Lower lobe of right lung (tissue), 2 donors: ENCODE data around the gene SLC17A9. TPM values are rescaled to one million over a fixed set of nuclear protein-coding genes. Genes with fewer than 3 reads are reported as not detected.
A peak's percentile ranks its signal among the peaks of the same experiment; 100 is the strongest.

Experiments
- ATAC-seq, 2 donors: fragments of 200-7000 bp; cut with Tn5 transposase; one replicate each; pipeline ENCODE4 v1.9.1; 2020 to 2022; ENCODE audit warnings: mild to moderate bottlenecking in 2 of 2, moderate library complexity in 2 of 2
- DNase-seq: peaks from one replicate; pipeline ENCODE4 v3.0.0-alpha.2; 2020
- H3K27ac ChIP-seq: fragments of 200-600 bp; one replicate; pipeline ENCODE4 v1.8.0; 2022
- H3K27me3 ChIP-seq: fragments of 200-600 bp; one replicate; pipeline ENCODE4 v1.8.0; 2022; ENCODE audit warnings: low read depth
- H3K36me3 ChIP-seq: fragments of 200-600 bp; one replicate; pipeline ENCODE4 v1.8.0; 2022; ENCODE audit warnings: mild to moderate bottlenecking
- H3K4me1 ChIP-seq: fragments of 200-600 bp; one replicate; pipeline ENCODE4 v1.8.0; 2022
- H3K4me3 ChIP-seq: fragments of 200-600 bp; one replicate; pipeline ENCODE4 v1.8.0; 2022; ENCODE audit warnings: mild to moderate bottlenecking
- H3K9me3 ChIP-seq: fragments of 200-600 bp; one replicate; pipeline ENCODE4 v1.8.0; 2022
- CTCF ChIP-seq: fragments of 200-600 bp; IDR thresholded peaks from one replicate; pipeline ENCODE4 v1.8.0; 2022; ENCODE audit warnings: antibody characterized with exemption, mild to moderate bottlenecking
- intact Hi-C: fragments of 100-400 bp; cut with DNase I; formaldehyde crosslinking; loops from one replicate; pipeline ENCODE4 v1.11.0; 2022
- total RNA-seq: library from RNA; stranded (reverse); fragmentation: NEBNext Ultra II Directional; extraction: Animal tissue kit (Norgen Biotek cat#: 25700); gene quantifications from one replicate; pipeline ENCODE4 v1.2.1, GENCODE V29; 2021
- donor health status: DM: no; HTN: yes; CAD: no; lungs with severe emphysema.

Gene SLC17A9
- total RNA-seq, 1 donor from 2014 or later, result 10.4 TPM

- DNase-seq, result peak; percentile 23
- Histone ChIP-seq H3K27me3 (no peaks in the 10 kb centered on the region), H3K4me3 (no peak overlapping the region), H3K9me3 (no peaks in the 10 kb centered on the region), H3K27ac (no peak overlapping the region), H3K4me1 (peaks cover 32% of the 10 kb centered on the region), H3K36me3 (peaks cover 83% of the 10 kb centered on the region)
- ATAC-seq, result no peak
- intact Hi-C loops, result no loop called here
- no peak for TF ChIP-seq CTCF
These were observed 41.6 kb upstream of the SLC17A9 start for GRCh38 chr20:62910777-62911497.

- Histone ChIP-seq H3K4me3 (no peak overlapping the region), H3K4me1 (peaks cover 41% of the 10 kb centered on the region), H3K9me3 (no peaks in the 10 kb centered on the region), H3K36me3 (peaks cover 74% of the 10 kb centered on the region), H3K27me3 (no peaks in the 10 kb centered on the region), H3K27ac (no peak overlapping the region)
- TF ChIP-seq CTCF, result no peak
- ATAC-seq, result no peak
- intact Hi-C loops, result no loop called here
- peak; percentile 28 for DNase-seq
These were observed 40.7 kb upstream of the SLC17A9 start for GRCh38 chr20:62911701-62912280.

GRCh38 chr20:62913043-62913630 is 39.4 kb upstream of the SLC17A9 start:
- no peak for ATAC-seq
- H3K4me3 ChIP-seq, result no peak overlapping the region
- H3K4me1 ChIP-seq, result peaks cover 54% of the 10 kb centered on the region
- H3K27me3 ChIP-seq, result no peaks in the 10 kb centered on the region
- peak; percentile 23 for DNase-seq
- intact Hi-C loops, result no loop called here
- no peak for TF ChIP-seq CTCF
- peaks cover 61% of the 10 kb centered on the region for H3K36me3 ChIP-seq
- H3K9me3 ChIP-seq, result no peaks in the 10 kb centered on the region
- H3K27ac ChIP-seq, result no peak overlapping the region

GRCh38 chr20:62914436-62914835 is 38.1 kb upstream of the SLC17A9 start:
- Histone ChIP-seq H3K9me3 (no peaks in the 10 kb centered on the region), H3K27ac (no peak overlapping the region), H3K36me3 (peaks cover 48% of the 10 kb centered on the region), H3K4me3 (no peak overlapping the region), H3K27me3 (no peaks in the 10 kb centered on the region), H3K4me1 (peaks cover 67% of the 10 kb centered on the region)
- intact Hi-C loops, result no loop called here
- no peak for ATAC-seq
- DNase-seq, result peak; percentile 16
- no peak for TF ChIP-seq CTCF

GRCh38 chr20:62914970-62915457 is 37.5 kb upstream of the SLC17A9 start:
- ATAC-seq (peak; percentile 73 to 83), DNase-seq (peak; percentile 36)
- Histone ChIP-seq H3K4me1 (peaks cover 73% of the 10 kb centered on the region), H3K36me3 (peaks cover 42% of the 10 kb centered on the region), H3K27ac (peak overlapping the region; percentile 14), H3K4me3 (no peak overlapping the region), H3K9me3 (no peaks in the 10 kb centered on the region), H3K27me3 (no peaks in the 10 kb centered on the region)
- intact Hi-C loops, result no loop called here
- TF ChIP-seq CTCF, result no peak
